IMR-90 (cell line): Measurements from ENCODE around the gene F2RL3. TPM values are rescaled to one million over a fixed set of nuclear protein-coding genes. Genes with fewer than 3 reads are reported as not detected.

Experiments
- ATAC-seq: fragments of 200-7000 bp; cut with Tn5 transposase; 2 replicates; pipeline ENCODE4 v1.9.1; 2020; ENCODE audit warnings: low read depth, mild to moderate bottlenecking, moderate library complexity
- BruUV-seq: library from RNA; stranded (reverse); fragments of 400-500 nt; replicated peaks from 2 replicates; lab custom pipeline; 2021; lab: Mats Ljungman, UMichigan
- CTCF ChIA-PET: fragments of 300-600 bp; formaldehyde crosslinking; extraction: SDS; loops from one replicate; lab custom pipeline; 2021; ENCODE audit warnings: antibody characterized with exemption; lab: Yijun Ruan, JAX
- POLR2A ChIA-PET: fragments of 300-600 bp; sonication (Branson Sonifier 250); formaldehyde crosslinking; loops from one replicate; lab custom pipeline; 2022; ENCODE audit warnings: antibody characterized with exemption; ENCODE audit not compliant: unreplicated experiment; lab: Charles Lee
- DNase-seq: peaks from one replicate; pipeline ENCODE4 v3.0.0; 2013
- H2AFZ ChIP-seq: replicated peaks from 2 replicates; pipeline ENCODE3; 2013; ENCODE audit warnings: low read length, mild to moderate bottlenecking; ENCODE audit not compliant: poor library complexity
- H2AK5ac ChIP-seq: 2 replicates; pipeline ENCODE4 v1.6.1; 2013; ENCODE audit warnings: low read depth, low read length, inconsistent platforms
- H2AK9ac ChIP-seq: replicated peaks from 2 replicates; pipeline ENCODE3; 2013; ENCODE audit warnings: mild to moderate bottlenecking, low read depth, low read length, moderate library complexity; ENCODE audit not compliant: poor library complexity
- H2BK120ac ChIP-seq: 2 replicates; pipeline ENCODE4 v1.6.1; 2013; ENCODE audit warnings: low read depth, low read length, inconsistent platforms
- H2BK15ac ChIP-seq: 3 replicates; pipeline ENCODE4 v1.6.1; 2013; ENCODE audit warnings: low read depth, low read length, inconsistent platforms
- H2BK20ac ChIP-seq: 2 replicates; pipeline ENCODE4 v1.6.1; 2013; ENCODE audit warnings: low read depth, mild to moderate bottlenecking, inconsistent platforms, low read length, moderate library complexity
- H2BK5ac ChIP-seq: 2 replicates; pipeline ENCODE4 v1.6.1; 2013; ENCODE audit warnings: mild to moderate bottlenecking, low read depth, low read length, inconsistent platforms; ENCODE audit not compliant: poor library complexity, severe bottlenecking
- H3K14ac ChIP-seq: replicated peaks from 2 replicates; pipeline ENCODE4 v1.6.1; 2013; ENCODE audit warnings: low read depth, low read length, inconsistent platforms
- H3K18ac ChIP-seq: 2 replicates; pipeline ENCODE4 v1.6.1; 2013; ENCODE audit warnings: low read depth, low read length, control low read depth
- H3K23ac ChIP-seq: 2 replicates; pipeline ENCODE4 v1.6.1; 2013; ENCODE audit warnings: low read depth, low read length, inconsistent platforms
- H3K27ac ChIP-seq: 2 replicates; pipeline ENCODE4 v1.5.1; 2013; ENCODE audit warnings: mild to moderate bottlenecking, control low read depth, low read length; ENCODE audit not compliant: insufficient read depth
- H3K27me3 ChIP-seq: 2 replicates; pipeline ENCODE4 v1.6.1; 2013; ENCODE audit warnings: low read length; ENCODE audit not compliant: control insufficient read depth, insufficient read depth
- H3K36me3 ChIP-seq: 2 replicates; pipeline ENCODE4 v1.6.1; 2013; ENCODE audit warnings: low read length, mixed read lengths; ENCODE audit not compliant: control insufficient read depth, insufficient read depth
- H3K4ac ChIP-seq: 2 replicates; pipeline ENCODE4 v1.6.1; 2013; ENCODE audit warnings: low read depth, low read length, inconsistent platforms
- H3K4me1 ChIP-seq: 2 replicates; pipeline ENCODE4 v1.6.1; 2013; ENCODE audit warnings: low read length, mixed read lengths; ENCODE audit not compliant: control insufficient read depth, insufficient read depth
- H3K4me2 ChIP-seq: 2 replicates; pipeline ENCODE4 v1.6.1; 2013; ENCODE audit warnings: low read depth, mild to moderate bottlenecking, control low read depth, low read length, moderate library complexity
- H3K4me3 ChIP-seq: 2 replicates; pipeline ENCODE4 v1.5.1; 2013; ENCODE audit warnings: low read depth, mild to moderate bottlenecking, control low read depth, low read length, moderate library complexity; ENCODE audit not compliant: insufficient read depth
- H3K56ac ChIP-seq: 2 replicates; pipeline ENCODE4 v1.6.1; 2013; ENCODE audit warnings: low read length, inconsistent platforms; ENCODE audit not compliant: insufficient read depth; ENCODE audit errors: extremely low read depth
- H3K79me1 ChIP-seq, 2 experiments: 2 replicates each; pipeline ENCODE4 v1.6.1; 2013; ENCODE audit warnings: low read length in 2 of 2, inconsistent platforms in 1 of 2, low read depth in 1 of 2
- H3K9ac ChIP-seq: 2 replicates; pipeline ENCODE4 v1.6.1; 2013; ENCODE audit warnings: low read depth, low read length, control low read depth
- H3K9me1 ChIP-seq: 2 replicates; pipeline ENCODE4 v1.6.1; 2013; ENCODE audit warnings: low read length, inconsistent platforms; ENCODE audit not compliant: insufficient read depth
- H3K9me3 ChIP-seq: 2 replicates; pipeline ENCODE4 v1.6.1; 2013; ENCODE audit warnings: low read length; ENCODE audit not compliant: control insufficient read depth, insufficient read depth
- H4K20me1 ChIP-seq: 2 replicates; pipeline ENCODE4 v1.6.1; 2013; ENCODE audit warnings: low read length, inconsistent platforms; ENCODE audit not compliant: insufficient read depth
- H4K5ac ChIP-seq: 2 replicates; pipeline ENCODE4 v1.6.1; 2013; ENCODE audit warnings: mild to moderate bottlenecking, low read depth, low read length, control low read depth
- H4K8ac ChIP-seq, 2 experiments: 2 replicates each; pipeline ENCODE4 v1.6.1; 2013; ENCODE audit warnings: low read depth in 2 of 2, low read length in 2 of 2, control low read depth in 1 of 2, inconsistent platforms in 1 of 2
- H4K91ac ChIP-seq: 2 replicates; pipeline ENCODE4 v1.6.1; 2013; ENCODE audit warnings: low read depth, low read length, inconsistent platforms; ENCODE audit not compliant: insufficient read depth
- CEBPB ChIP-seq: IDR thresholded peaks from 2 replicates; pipeline ENCODE4 v1.6.1; 2012; ENCODE audit warnings: low read depth, low read length, improper control_type of control experiment
- CHD1 ChIP-seq: IDR thresholded peaks from 2 replicates; pipeline ENCODE4 v1.6.1; 2012; ENCODE audit warnings: low read depth, low read length, improper control_type of control experiment
- NFE2L2 ChIP-seq: fragments of 150-350 bp; IDR thresholded peaks from 2 replicates; pipeline ENCODE4 v1.6.1; 2016; ENCODE audit warnings: low read depth, mild to moderate bottlenecking, low read length
- RFX5 ChIP-seq: IDR thresholded peaks from 2 replicates; pipeline ENCODE4 v1.8.0; 2012; ENCODE audit warnings: low read depth, mild to moderate bottlenecking, low read length, moderate library complexity
- SMC3 ChIP-seq: fragments of 150-350 bp; IDR thresholded peaks from 2 replicates; pipeline ENCODE4 v1.6.1; 2016; ENCODE audit warnings: low read depth, mild to moderate bottlenecking, antibody characterized with exemption, low read length, moderate library complexity
- WGBS, 2 experiments: methylation state at CpG; one replicate each; pipeline versions ENCODE4 v1.1.5 to v1.1.7; 2013; ENCODE audit warnings: missing lambda C conversion rate in 2 of 2; ENCODE audit not compliant: insufficient read length in 1 of 2; ENCODE audit errors: extremely low coverage in 2 of 2; 5-methylcytosine and 5-hydroxymethylcytosine counted together
- dilution Hi-C: fragments of 300-500 bp; cut with HindIII; formaldehyde crosslinking; loops from one replicate; pipeline ENCODE4 v1.14.3; 2018; ENCODE audit warnings: low sequenced_read_pairs; ENCODE audit not compliant: unreplicated experiment
- in situ Hi-C: fragments of 300-500 bp; cut with MboI; formaldehyde crosslinking; loops from 3 replicates; pipeline ENCODE4 v1.14.3; 2019; ENCODE audit warnings: low sequenced_read_pairs, inconsistent platforms, mixed read lengths
- intact Hi-C: fragments of 100-400 bp; cut with micrococcal nuclease; formaldehyde crosslinking; loops from 2 replicates; pipeline ENCODE4 v1.10.0; 2022
- polyA plus RNA-seq, 3 experiments: library from polyadenylated mRNA; depleted of rRNA; stranded (reverse); fragments of >200 nt; gene quantifications; 2 replicates each; pipeline ENCODE4 v1.2.3, GENCODE V29; 2012; ENCODE audit warnings: low replicate concordance in 1 of 3
- total RNA-seq: library from RNA; depleted of rRNA; stranded (reverse); fragments of >200 nt; gene quantifications from 2 replicates; pipeline ENCODE4 v1.2.3, GENCODE V29; 2012
- TF ChIP-seq, protein P1 (sequence below): fragments of 150-350 bp; IDR thresholded peaks from 2 replicates; pipeline ENCODE4 v1.6.1; 2016; ENCODE audit warnings: low read depth, mild to moderate bottlenecking, low read length, moderate library complexity, borderline replicate concordance
- TF ChIP-seq, protein P2 (sequence below): fragments of 150-350 bp; IDR thresholded peaks from 2 replicates; pipeline ENCODE4 v1.6.1; 2017; ENCODE audit warnings: mild to moderate bottlenecking, antibody characterized with exemption, low read length, low read depth

F2RL3 gene
- total and polyA plus RNA-seq, 2 of the 4 experiments (the other 2 are of a cell fraction), result 0.03 TPM; not detected in 1

DNA sequence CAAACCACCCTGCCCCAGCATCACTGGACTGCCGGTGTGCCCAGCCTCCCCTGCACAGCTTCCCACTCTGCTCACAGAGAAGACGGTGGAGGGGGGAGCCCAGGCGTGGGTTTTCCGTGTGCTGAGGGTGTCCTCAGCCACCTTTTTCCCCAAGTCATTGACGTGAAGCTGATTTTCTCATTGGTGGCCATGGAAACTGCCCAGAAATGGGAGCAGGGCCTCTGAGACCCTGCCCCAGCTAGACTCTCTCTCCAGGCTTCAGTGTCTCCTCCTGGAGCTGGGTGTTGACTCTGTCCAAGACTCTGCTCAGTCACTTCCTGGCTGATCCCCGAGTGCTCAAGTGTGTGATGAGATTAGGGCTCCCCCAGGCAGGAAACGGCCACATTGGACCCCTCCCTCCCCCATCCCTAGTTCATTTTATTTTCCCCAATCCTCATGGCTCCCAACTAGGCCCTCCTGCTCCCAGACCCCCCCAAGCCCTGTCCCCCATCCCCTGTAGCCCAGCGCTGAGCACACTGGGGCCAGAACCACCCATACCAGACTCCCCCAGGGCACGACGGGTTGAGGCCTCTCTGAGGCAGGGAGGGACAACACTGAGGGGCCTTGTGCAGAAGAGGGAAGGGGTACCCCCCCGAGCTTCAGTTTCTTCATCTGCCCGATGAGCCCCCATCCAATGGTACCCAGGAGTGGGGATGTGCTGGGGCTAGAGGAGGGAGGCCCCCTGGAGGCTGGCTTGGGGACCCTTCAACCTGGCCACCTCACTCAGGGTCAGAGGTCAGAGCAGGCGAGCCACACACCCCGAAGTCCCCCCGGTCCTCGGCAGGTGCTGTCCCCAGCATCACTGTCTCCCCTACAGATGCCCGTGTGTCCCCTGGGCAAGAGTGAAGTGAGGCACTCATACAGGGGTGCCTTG is 1.2 kb upstream of the F2RL3 start:
- Histone ChIP-seq H2BK15ac (no peak overlapping the region), H4K5ac (no peak overlapping the region), H2BK120ac (no peak overlapping the region), H3K9me1 (no peaks in the 10 kb centered on the region), H3K27me3 (no peaks in the 10 kb centered on the region; the same call in 1 of the 2 replicates), H3K14ac (no peak overlapping the region), H3K18ac (no peak overlapping the region), H4K8ac (no peak overlapping the region), H3K79me1 (no peaks in the 10 kb centered on the region), H3K56ac (no peak overlapping the region), H2AK9ac (peak overlapping the region; percentile 87), H3K4me2 (no peak overlapping the region), H2BK5ac (no peak overlapping the region), H3K9ac (no peak overlapping the region), H3K4me3 (no peak overlapping the region), H3K23ac (no peak overlapping the region), H4K20me1 (no peaks in the 10 kb centered on the region), H4K91ac (no peak overlapping the region), H2AFZ (no peak overlapping the region), H2AK5ac (peak overlapping the region; percentile 39; the same call in 1 of the 2 replicates), H3K4me1 (no peaks in the 10 kb centered on the region), H3K27ac (no peak overlapping the region), H3K4ac (no peak overlapping the region), H3K36me3 (no peaks in the 10 kb centered on the region), H3K9me3 (peaks cover 7% of the 10 kb centered on the region), H2BK20ac (no peak overlapping the region)
- DNase-seq (no peak), ATAC-seq (no peak)
- 55% methylated on average over 2 of the region's 17 CpGs; no CpG with 5 or more reads in 1 of the 2 experiments for WGBS, 2 experiments
- intact Hi-C loops, result no loop called here
- dilution Hi-C loops, result no loop called here
- BruUV-seq, result no TSS peak
- in situ Hi-C loops, result no loop called here
- TF ChIP-seq, protein P1, sequence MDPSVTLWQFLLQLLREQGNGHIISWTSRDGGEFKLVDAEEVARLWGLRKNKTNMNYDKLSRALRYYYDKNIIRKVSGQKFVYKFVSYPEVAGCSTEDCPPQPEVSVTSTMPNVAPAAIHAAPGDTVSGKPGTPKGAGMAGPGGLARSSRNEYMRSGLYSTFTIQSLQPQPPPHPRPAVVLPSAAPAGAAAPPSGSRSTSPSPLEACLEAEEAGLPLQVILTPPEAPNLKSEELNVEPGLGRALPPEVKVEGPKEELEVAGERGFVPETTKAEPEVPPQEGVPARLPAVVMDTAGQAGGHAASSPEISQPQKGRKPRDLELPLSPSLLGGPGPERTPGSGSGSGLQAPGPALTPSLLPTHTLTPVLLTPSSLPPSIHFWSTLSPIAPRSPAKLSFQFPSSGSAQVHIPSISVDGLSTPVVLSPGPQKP, result no peak
- TF ChIP-seq SMC3 (no peak), NFE2L2 (no peak), RFX5 (no peak), CHD1 (no peak), CEBPB (no peak)
- TF ChIP-seq, protein P2, sequence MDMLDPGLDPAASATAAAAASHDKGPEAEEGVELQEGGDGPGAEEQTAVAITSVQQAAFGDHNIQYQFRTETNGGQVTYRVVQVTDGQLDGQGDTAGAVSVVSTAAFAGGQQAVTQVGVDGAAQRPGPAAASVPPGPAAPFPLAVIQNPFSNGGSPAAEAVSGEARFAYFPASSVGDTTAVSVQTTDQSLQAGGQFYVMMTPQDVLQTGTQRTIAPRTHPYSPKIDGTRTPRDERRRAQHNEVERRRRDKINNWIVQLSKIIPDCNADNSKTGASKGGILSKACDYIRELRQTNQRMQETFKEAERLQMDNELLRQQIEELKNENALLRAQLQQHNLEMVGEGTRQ, result no peak
- POLR2A ChIA-PET, result no interaction called here
- CTCF ChIA-PET, result no interaction called here
